Spleen (tissue), 7 donors: ENCODE data around the gene ADGRG1.

ENCODE experiments used
- POLR2A ChIP-seq, 3 donors: fragments of 450-650 bp; IDR thresholded peaks; one replicate each; pipeline ENCODE4 v1.5.1; 2017; ENCODE audit warnings: antibody characterized with exemption in 3 of 3, mild to moderate bottlenecking in 1 of 3
- TF ChIP-seq, protein P1 (sequence below), 11 experiments: fragments of 200-600 bp in 7 of 11; fragments of 450-650 bp in 4 of 11; sonication (generic) in 4 of 11; IDR thresholded peaks in 8 of 11; conservative IDR thresholded peaks in 3 of 11; 1 replicate in 7 of 11; 2 replicates in 4 of 11; pipeline versions ENCODE4 v1.4.0 to v1.8.0; 2016 to 2021; ENCODE audit warnings: antibody characterized with exemption in 11 of 11, inconsistent platforms in 4 of 11, mild to moderate bottlenecking in 1 of 11
- donor health status: DM: no; HTN: no; CAD: no; lungs with moderate emphysema.
- donor health status: DM: no; HTN: no; CAD: no.
- donor health status: DM: no; HTN: no; CAD: no.

DNA sequence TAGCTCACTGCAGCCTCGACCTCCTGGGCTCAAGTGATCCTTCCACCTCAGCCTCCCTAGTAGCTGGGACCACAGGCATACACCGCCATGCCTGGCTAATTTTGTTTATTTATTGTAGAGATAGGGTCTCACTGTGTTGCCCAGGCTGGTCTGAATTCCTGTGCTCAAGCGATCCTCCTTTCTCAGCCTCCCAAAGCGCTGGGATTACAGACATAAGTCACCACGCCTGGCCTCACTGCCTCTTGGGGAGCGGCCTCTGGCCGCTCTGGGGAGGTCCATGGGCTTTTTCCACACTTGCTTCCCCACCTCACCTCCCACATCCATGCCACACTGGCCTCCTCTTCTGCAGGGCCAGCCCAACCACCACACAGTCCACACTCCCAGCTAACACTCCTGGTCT lies 21.4 kb downstream of the ADGRG1 start:
- TF ChIP-seq POLR2A (IDR thresholded peaks at IDR 0.05) = no peak
- TF ChIP-seq, protein P1, sequence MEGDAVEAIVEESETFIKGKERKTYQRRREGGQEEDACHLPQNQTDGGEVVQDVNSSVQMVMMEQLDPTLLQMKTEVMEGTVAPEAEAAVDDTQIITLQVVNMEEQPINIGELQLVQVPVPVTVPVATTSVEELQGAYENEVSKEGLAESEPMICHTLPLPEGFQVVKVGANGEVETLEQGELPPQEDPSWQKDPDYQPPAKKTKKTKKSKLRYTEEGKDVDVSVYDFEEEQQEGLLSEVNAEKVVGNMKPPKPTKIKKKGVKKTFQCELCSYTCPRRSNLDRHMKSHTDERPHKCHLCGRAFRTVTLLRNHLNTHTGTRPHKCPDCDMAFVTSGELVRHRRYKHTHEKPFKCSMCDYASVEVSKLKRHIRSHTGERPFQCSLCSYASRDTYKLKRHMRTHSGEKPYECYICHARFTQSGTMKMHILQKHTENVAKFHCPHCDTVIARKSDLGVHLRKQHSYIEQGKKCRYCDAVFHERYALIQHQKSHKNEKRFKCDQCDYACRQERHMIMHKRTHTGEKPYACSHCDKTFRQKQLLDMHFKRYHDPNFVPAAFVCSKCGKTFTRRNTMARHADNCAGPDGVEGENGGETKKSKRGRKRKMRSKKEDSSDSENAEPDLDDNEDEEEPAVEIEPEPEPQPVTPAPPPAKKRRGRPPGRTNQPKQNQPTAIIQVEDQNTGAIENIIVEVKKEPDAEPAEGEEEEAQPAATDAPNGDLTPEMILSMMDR (IDR thresholded peaks at IDR 0.05 in 8 of 11, conservative IDR thresholded peaks at IDR 0.05 in 3 of 11) = no peak
